ENCODE data around the gene ARMH4.

Gene ARMH4

DNA sequence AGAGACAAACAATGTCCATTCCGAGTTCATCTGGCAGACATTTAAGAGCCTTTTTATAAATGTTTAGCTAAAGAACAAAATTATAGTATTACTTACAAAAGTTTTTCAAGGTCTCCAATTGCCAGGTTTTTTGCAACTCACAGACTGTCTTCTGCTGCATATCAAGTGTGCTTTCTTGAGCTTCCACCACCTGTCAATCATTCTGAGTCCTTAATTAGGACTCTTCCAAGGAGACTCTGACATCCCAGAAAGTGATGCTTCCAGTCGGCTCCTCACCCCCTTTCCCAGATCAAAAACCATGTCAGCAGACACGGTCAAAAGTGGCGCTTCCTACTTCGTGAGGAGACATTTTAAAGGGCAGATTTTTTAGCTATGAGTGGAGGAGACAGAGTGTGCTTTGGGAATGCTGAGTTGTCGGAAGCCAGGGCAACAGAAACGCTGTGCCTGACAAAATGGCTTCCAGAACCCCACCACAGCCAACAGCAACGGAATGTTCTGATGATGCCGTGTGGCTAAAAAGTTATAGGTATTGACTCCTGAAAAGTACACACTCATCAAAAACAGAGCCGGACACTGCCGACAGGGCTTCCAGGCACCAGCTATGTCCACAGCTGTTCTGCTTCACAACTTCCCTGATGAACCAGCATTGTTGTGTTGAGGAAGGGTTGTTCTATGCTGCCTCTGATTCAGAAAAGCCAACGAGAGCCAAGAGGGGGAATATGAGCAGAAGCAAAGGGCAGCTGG, 170.0 kb downstream of the ARMH4 start:
- no peak overlapping the region for H3K4me2 ChIP-seq (ENCODE audit: low read depth, low read length)
- H3K27me3 ChIP-seq (replicated peaks; ENCODE audit: insufficient read depth, low read length) = no peaks in the 10 kb centered on the region
- H2AFZ ChIP-seq (ENCODE audit: low read length) = no peak overlapping the region
- no peak overlapping the region for H3K4me3 ChIP-seq (ENCODE audit: low read length)
- H3F3A ChIP-seq (ENCODE audit: insufficient read depth, low read length) = no peaks in the 10 kb centered on the region
- H4K20me1 ChIP-seq (ENCODE audit: insufficient read depth, low read length) = no peaks in the 10 kb centered on the region
- TF ChIP-seq EZH2phosphoT487 (IDR thresholded peaks at IDR 0.05; ENCODE audit: low read length) (no peak), CTCF (IDR thresholded peaks at IDR 0.05; ENCODE audit: low read length) (no peak), EZH2 (optimal IDR thresholded peaks at IDR 0.05; ENCODE audit: low read depth, low read length) (no peak)
- no peaks in the 10 kb centered on the region for H3K4me1 ChIP-seq (ENCODE audit: low read length)
- no peak overlapping the region for H3K9ac ChIP-seq (ENCODE audit: low read length)
- no peaks in the 10 kb centered on the region for H3K36me3 ChIP-seq (replicated peaks; ENCODE audit: insufficient read depth, low read length)
- no peaks in the 10 kb centered on the region for H3K79me2 ChIP-seq (ENCODE audit: low read length)
- no peak overlapping the region for H3K27ac ChIP-seq (ENCODE audit: low read length)
- H3K9me3 ChIP-seq (replicated peaks; ENCODE audit: insufficient read depth, low read length) = no peaks in the 10 kb centered on the region
- DNase-seq = no peak
- no peaks in the 10 kb centered on the region for H3K9me2 ChIP-seq (replicated peaks; ENCODE audit: insufficient read depth, low read length)

DNA sequence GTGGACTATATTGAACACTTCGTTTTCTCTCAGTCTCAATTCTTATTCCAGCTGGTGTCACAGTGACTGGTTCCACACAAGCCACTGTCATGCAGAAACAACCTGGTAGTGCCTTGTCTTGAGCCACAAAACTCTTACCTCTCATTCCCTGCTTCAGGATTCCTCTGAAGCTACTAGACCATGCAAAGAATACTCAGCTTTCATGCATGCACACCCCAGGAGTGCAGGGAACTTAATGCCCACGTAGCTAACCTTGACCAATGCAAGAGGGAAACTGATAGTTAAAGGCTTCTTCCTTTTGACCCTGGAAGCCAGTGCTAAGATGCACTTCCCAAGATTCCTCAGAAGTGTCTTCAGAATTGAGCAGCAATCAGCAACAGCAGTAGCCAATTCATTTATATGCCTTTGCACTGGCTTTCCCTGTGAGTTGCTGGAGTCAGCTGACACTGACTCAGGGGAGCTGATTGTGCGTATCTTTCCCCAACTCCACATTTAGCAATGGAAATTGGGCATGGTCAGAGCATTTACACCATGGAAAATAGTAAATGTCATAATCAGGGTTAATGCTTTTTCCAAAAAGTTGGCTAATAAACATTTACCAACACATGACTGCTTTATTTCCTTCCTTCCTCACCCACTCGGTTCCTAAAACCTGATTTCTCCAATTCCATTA, 172.5 kb downstream of the ARMH4 start:
- TF ChIP-seq CTCF (IDR thresholded peaks at IDR 0.05; ENCODE audit: low read length) (no peak), EZH2 (optimal IDR thresholded peaks at IDR 0.05; ENCODE audit: low read depth, low read length) (no peak), EZH2phosphoT487 (IDR thresholded peaks at IDR 0.05; ENCODE audit: low read length) (no peak)
- H3K36me3 ChIP-seq (replicated peaks; ENCODE audit: insufficient read depth, low read length) = no peaks in the 10 kb centered on the region
- H3F3A ChIP-seq (ENCODE audit: insufficient read depth, low read length) = no peaks in the 10 kb centered on the region
- no peak overlapping the region for H3K4me2 ChIP-seq (ENCODE audit: low read depth, low read length)
- H2AFZ ChIP-seq (ENCODE audit: low read length) = no peak overlapping the region
- H3K9ac ChIP-seq (ENCODE audit: low read length) = no peak overlapping the region
- no peaks in the 10 kb centered on the region for H3K79me2 ChIP-seq (ENCODE audit: low read length)
- H3K4me3 ChIP-seq (ENCODE audit: low read length) = no peak overlapping the region
- no peaks in the 10 kb centered on the region for H3K9me3 ChIP-seq (replicated peaks; ENCODE audit: insufficient read depth, low read length)
- no peaks in the 10 kb centered on the region for H4K20me1 ChIP-seq (ENCODE audit: insufficient read depth, low read length)
- no peak for DNase-seq
- no peaks in the 10 kb centered on the region for H3K4me1 ChIP-seq (ENCODE audit: low read length)
- no peaks in the 10 kb centered on the region for H3K9me2 ChIP-seq (replicated peaks; ENCODE audit: insufficient read depth, low read length)
- H3K27me3 ChIP-seq (replicated peaks; ENCODE audit: insufficient read depth, low read length) = no peaks in the 10 kb centered on the region
- H3K27ac ChIP-seq (ENCODE audit: low read length) = no peak overlapping the region

DNA sequence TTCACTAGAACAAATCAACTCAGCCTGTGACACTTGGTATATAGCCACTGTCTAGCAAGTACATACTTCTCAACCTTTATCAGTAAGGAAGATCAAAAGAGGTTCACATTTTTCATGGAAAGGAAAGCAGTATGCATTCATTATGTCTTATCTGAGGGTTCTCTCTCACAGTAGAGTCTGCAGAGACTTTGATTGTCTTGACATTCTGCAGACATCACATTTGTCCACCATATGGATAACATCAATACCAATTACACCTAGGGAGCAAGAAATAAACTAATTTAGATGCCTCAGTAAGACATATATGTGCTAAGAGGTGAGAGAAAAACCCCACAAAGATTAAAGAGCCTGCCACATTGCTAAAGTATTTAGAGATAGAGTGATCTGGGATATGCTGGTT, 175.3 kb downstream of the ARMH4 start:
- H3K4me1 ChIP-seq (ENCODE audit: low read length) = no peaks in the 10 kb centered on the region
- no peaks in the 10 kb centered on the region for H3K9me3 ChIP-seq (replicated peaks; ENCODE audit: insufficient read depth, low read length)
- H3K79me2 ChIP-seq (ENCODE audit: low read length) = no peaks in the 10 kb centered on the region
- H3K36me3 ChIP-seq (replicated peaks; ENCODE audit: insufficient read depth, low read length) = no peaks in the 10 kb centered on the region
- no peaks in the 10 kb centered on the region for H3F3A ChIP-seq (ENCODE audit: insufficient read depth, low read length)
- TF ChIP-seq EZH2 (optimal IDR thresholded peaks at IDR 0.05; ENCODE audit: low read depth, low read length) (no peak), CTCF (IDR thresholded peaks at IDR 0.05; ENCODE audit: low read length) (no peak), EZH2phosphoT487 (IDR thresholded peaks at IDR 0.05; ENCODE audit: low read length) (no peak)
- H3K4me2 ChIP-seq (ENCODE audit: low read depth, low read length) = no peak overlapping the region
- H2AFZ ChIP-seq (ENCODE audit: low read length) = no peak overlapping the region
- no peak overlapping the region for H3K4me3 ChIP-seq (ENCODE audit: low read length)
- no peak for DNase-seq
- no peaks in the 10 kb centered on the region for H3K27me3 ChIP-seq (replicated peaks; ENCODE audit: insufficient read depth, low read length)
- H4K20me1 ChIP-seq (ENCODE audit: insufficient read depth, low read length) = no peaks in the 10 kb centered on the region
- H3K9me2 ChIP-seq (replicated peaks; ENCODE audit: insufficient read depth, low read length) = no peaks in the 10 kb centered on the region
- no peak overlapping the region for H3K27ac ChIP-seq (ENCODE audit: low read length)
- H3K9ac ChIP-seq (ENCODE audit: low read length) = no peak overlapping the region

Data from MM.1S (cell line).